PC-3 (cell line): ENCODE results near the gene CDH13. TPM values are rescaled to one million over a fixed set of nuclear protein-coding genes. Genes with fewer than 3 reads are reported as not detected.

Source experiments
- ATAC-seq: fragments of 200-7000 bp; cut with Tn5 transposase; 2 replicates; pipeline ENCODE4 v1.9.1; 2020; ENCODE audit warnings: mild to moderate bottlenecking, moderate library complexity
- BruUV-seq: library from RNA; stranded (reverse); fragments of 400-500 nt; replicated peaks from 2 replicates; lab custom pipeline; 2021; lab: Mats Ljungman, UMichigan
- CTCF ChIA-PET: fragments of 300-600 bp; sonication (Branson Sonifier 250); formaldehyde crosslinking; loops from one replicate; lab custom pipeline; 2022; ENCODE audit warnings: antibody characterized with exemption; lab: Charles Lee
- POLR2A ChIA-PET: fragments of 300-600 bp; sonication (Branson Sonifier 250); formaldehyde crosslinking; loops from one replicate; lab custom pipeline; 2022; ENCODE audit warnings: antibody characterized with exemption; ENCODE audit not compliant: unreplicated experiment; lab: Charles Lee
- DNase-seq: peaks from one replicate; pipeline ENCODE4 v3.0.0-alpha.2; 2015
- H2AFZ ChIP-seq: fragments of 300-600 bp; sonication (generic); 2 replicates; pipeline ENCODE4 v1.6.0; 2016; ENCODE audit warnings: antibody characterized with exemption, low read length
- H3F3A ChIP-seq: fragments of 300-600 bp; sonication (generic); one replicate; pipeline ENCODE4 v1.6.0; 2017; ENCODE audit warnings: antibody characterized with exemption, low read length, control low read depth, mild to moderate bottlenecking; ENCODE audit not compliant: unreplicated experiment
- H3K27ac ChIP-seq: fragments of 300-600 bp; sonication (generic); 2 replicates; pipeline ENCODE4 v1.5.1; 2016; ENCODE audit warnings: mild to moderate bottlenecking, low read length
- H3K27me3 ChIP-seq: fragments of 300-600 bp; sonication (generic); 2 replicates; pipeline ENCODE4 v1.6.1; 2016; ENCODE audit warnings: low read length, mixed read lengths
- H3K36me3 ChIP-seq: fragments of 300-600 bp; sonication (generic); 2 replicates; pipeline ENCODE4 v1.6.1; 2016; ENCODE audit warnings: low read depth, mixed run types, low read length, mixed read lengths
- H3K4me1 ChIP-seq: fragments of 300-600 bp; sonication (generic); 2 replicates; pipeline ENCODE4 v1.5.1; 2016; ENCODE audit warnings: low read length; ENCODE audit not compliant: insufficient read depth
- H3K4me2 ChIP-seq: fragments of 300-600 bp; sonication (generic); 2 replicates; pipeline ENCODE4 v1.6.0; 2016; ENCODE audit warnings: low read length
- H3K4me3 ChIP-seq: fragments of 300-600 bp; sonication (generic); 2 replicates; pipeline ENCODE4 v1.5.1; 2016; ENCODE audit warnings: mild to moderate bottlenecking, low read length, mixed read lengths
- H3K79me2 ChIP-seq: fragments of 300-600 bp; sonication (generic); 2 replicates; pipeline ENCODE4 v1.6.1; 2017; ENCODE audit warnings: low read length, mixed read lengths
- H3K9ac ChIP-seq: fragments of 300-600 bp; sonication (generic); 2 replicates; pipeline ENCODE4 v1.6.0; 2016; ENCODE audit warnings: mild to moderate bottlenecking, low read length
- H3K9me2 ChIP-seq: fragments of 300-600 bp; sonication (generic); replicated peaks from 2 replicates; pipeline ENCODE4 v1.6.1; 2016; ENCODE audit warnings: mixed run types, low read length, mixed read lengths
- H3K9me3 ChIP-seq: fragments of 300-600 bp; sonication (generic); 2 replicates; pipeline ENCODE4 v1.6.1; 2016; ENCODE audit warnings: low read length, mixed read lengths
- H4K20me1 ChIP-seq: fragments of 300-600 bp; sonication (generic); 2 replicates; pipeline ENCODE4 v1.6.1; 2016; ENCODE audit warnings: low read length, mixed read lengths
- EZH2 ChIP-seq: fragments of 300-600 bp; sonication (generic); IDR thresholded peaks from one replicate; pipeline ENCODE4 v1.6.1; 2017; ENCODE audit warnings: antibody characterized with exemption, mild to moderate bottlenecking, low read length; ENCODE audit not compliant: unreplicated experiment
- EZH2phosphoT487 ChIP-seq: fragments of 300-600 bp; sonication (generic); IDR thresholded peaks from 2 replicates; pipeline ENCODE4 v1.6.1; 2018; ENCODE audit warnings: mild to moderate bottlenecking, antibody characterized with exemption, low read length, borderline replicate concordance
- intact Hi-C: fragments of 100-400 bp; cut with micrococcal nuclease; formaldehyde crosslinking; loops from 2 replicates; pipeline ENCODE4 v1.9.0; 2023
- total RNA-seq: library from RNA; depleted of rRNA; stranded (reverse); fragments of >200 nt; gene quantifications from 2 replicates; pipeline ENCODE4 v1.2.3, GENCODE V29; 2014
- TF ChIP-seq, protein P1 (sequence below): fragments of 300-600 bp; sonication (generic); conservative IDR thresholded peaks from 2 replicates; pipeline ENCODE4 v1.5.1; 2017; ENCODE audit warnings: antibody characterized with exemption, low read depth, mild to moderate bottlenecking, low read length

CDH13 gene
- total RNA-seq, 1 experiment from 2014 or later = 0.36 TPM

DNA sequence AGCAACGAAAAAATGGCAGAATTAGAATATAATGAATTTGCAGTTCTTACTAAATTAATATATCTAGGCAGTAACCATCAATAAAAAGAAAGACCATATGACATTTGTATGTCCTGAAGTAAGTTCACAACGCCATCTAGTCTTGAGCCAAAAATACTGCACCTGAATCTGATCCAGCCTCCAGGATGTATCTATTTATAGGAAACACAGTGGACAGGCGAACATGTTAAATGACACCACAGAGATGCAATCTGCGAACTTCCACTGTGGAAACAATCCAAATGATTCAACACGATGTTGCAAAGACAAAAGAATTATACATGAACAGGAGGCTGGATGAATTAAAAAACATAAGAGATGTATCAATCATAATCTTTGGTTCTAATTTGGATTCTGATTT, 197.6 kb downstream of the CDH13 start:
- BruUV-seq = no TSS peak
- H3K4me3 ChIP-seq = no peak overlapping the region
- H3K36me3 ChIP-seq = no peaks in the 10 kb centered on the region
- no peak for ATAC-seq
- no peak overlapping the region for H3K4me2 ChIP-seq
- ChIA-PET CTCF (no interaction called here), POLR2A (no interaction called here)
- intact Hi-C loops = no loop called here
- H3K4me1 ChIP-seq = no peaks in the 10 kb centered on the region
- TF ChIP-seq, protein P1, sequence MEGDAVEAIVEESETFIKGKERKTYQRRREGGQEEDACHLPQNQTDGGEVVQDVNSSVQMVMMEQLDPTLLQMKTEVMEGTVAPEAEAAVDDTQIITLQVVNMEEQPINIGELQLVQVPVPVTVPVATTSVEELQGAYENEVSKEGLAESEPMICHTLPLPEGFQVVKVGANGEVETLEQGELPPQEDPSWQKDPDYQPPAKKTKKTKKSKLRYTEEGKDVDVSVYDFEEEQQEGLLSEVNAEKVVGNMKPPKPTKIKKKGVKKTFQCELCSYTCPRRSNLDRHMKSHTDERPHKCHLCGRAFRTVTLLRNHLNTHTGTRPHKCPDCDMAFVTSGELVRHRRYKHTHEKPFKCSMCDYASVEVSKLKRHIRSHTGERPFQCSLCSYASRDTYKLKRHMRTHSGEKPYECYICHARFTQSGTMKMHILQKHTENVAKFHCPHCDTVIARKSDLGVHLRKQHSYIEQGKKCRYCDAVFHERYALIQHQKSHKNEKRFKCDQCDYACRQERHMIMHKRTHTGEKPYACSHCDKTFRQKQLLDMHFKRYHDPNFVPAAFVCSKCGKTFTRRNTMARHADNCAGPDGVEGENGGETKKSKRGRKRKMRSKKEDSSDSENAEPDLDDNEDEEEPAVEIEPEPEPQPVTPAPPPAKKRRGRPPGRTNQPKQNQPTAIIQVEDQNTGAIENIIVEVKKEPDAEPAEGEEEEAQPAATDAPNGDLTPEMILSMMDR = no peak
- TF ChIP-seq EZH2 = no peak
- TF ChIP-seq EZH2phosphoT487 = no peak
- H3K9ac ChIP-seq = no peak overlapping the region
- H3K27me3 ChIP-seq = no peaks in the 10 kb centered on the region
- H3K79me2 ChIP-seq = no peaks in the 10 kb centered on the region
- no peaks in the 10 kb centered on the region for H3K9me2 ChIP-seq
- DNase-seq = no peak
- H3K27ac ChIP-seq = no peak overlapping the region
- no peak overlapping the region for H2AFZ ChIP-seq
- 0 out of 2 replicates have a peak, but pooled peaks cover 3% of the 10 kb centered on the region for H3K9me3 ChIP-seq
- H4K20me1 ChIP-seq = no peaks in the 10 kb centered on the region
- H3F3A ChIP-seq = no peaks in the 10 kb centered on the region

DNA sequence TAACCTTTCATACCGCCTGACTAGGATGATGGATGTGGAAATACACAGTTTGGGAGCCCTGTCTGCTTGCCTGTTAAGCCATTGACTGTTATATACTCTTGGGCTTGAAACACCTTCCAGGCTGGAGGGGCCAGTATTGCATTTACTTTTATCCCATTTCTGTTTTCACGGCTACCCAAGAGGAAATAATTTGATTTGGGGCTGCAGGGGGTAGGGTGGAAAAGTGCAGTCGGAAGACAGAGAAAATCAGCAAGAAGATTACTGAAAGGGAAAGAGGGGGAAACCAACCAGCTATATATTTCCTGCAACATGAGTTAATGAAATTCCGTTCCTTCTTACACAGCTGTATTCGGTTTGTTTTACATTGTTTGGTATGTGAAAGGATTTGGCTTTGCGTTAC, 202.5 kb downstream of the CDH13 start:
- H3K4me3 ChIP-seq = no peak overlapping the region
- no peak overlapping the region for H2AFZ ChIP-seq
- POLR2A ChIA-PET = no interaction called here
- no peaks in the 10 kb centered on the region for H3K4me1 ChIP-seq
- H3K4me2 ChIP-seq = no peak overlapping the region
- ATAC-seq = no peak
- H3K9ac ChIP-seq = no peak overlapping the region
- CTCF ChIA-PET = no interaction called here
- no peaks in the 10 kb centered on the region for H3K9me2 ChIP-seq
- no peaks in the 10 kb centered on the region for H3K36me3 ChIP-seq
- no peaks in the 10 kb centered on the region for H3F3A ChIP-seq
- TF ChIP-seq, protein P1 = no peak
- TF ChIP-seq EZH2 (no peak), EZH2phosphoT487 (no peak)
- no peaks in the 10 kb centered on the region for H4K20me1 ChIP-seq
- no peak for DNase-seq
- no peak overlapping the region for H3K27ac ChIP-seq
- intact Hi-C loops = no loop called here
- H3K9me3 ChIP-seq = 0 out of 2 replicates have a peak, but pooled peaks cover 3% of the 10 kb centered on the region
- no TSS peak for BruUV-seq
- H3K27me3 ChIP-seq = no peaks in the 10 kb centered on the region
- no peaks in the 10 kb centered on the region for H3K79me2 ChIP-seq

DNA sequence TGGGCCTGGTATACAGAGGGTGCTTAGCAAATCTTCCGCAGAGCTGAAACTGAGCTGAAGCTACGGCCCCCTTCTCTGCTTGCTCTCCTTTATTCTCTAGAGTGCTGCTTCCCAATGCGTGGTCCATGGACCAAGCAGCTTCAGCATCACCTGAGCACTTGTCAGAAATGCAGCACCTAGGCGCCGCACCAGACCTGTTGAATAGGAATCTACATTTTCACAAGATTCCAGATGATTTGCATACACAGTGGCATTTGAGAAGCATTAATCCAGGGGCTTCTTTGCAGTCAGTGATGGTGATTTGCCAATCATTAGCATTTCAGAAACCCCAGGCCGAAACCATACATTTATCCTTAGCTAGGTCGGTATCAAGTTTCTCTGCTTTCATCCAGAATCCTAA, 204.2 kb downstream of the CDH13 start:
- no peaks in the 10 kb centered on the region for H3F3A ChIP-seq
- no peak for DNase-seq
- POLR2A ChIA-PET = no interaction called here
- H3K4me1 ChIP-seq = no peaks in the 10 kb centered on the region
- H3K9ac ChIP-seq = no peak overlapping the region
- H3K27me3 ChIP-seq = no peaks in the 10 kb centered on the region
- CTCF ChIA-PET = no interaction called here
- no peak overlapping the region for H3K4me3 ChIP-seq
- no peak overlapping the region for H3K27ac ChIP-seq
- no peaks in the 10 kb centered on the region for H3K36me3 ChIP-seq
- TF ChIP-seq, protein P1 = no peak
- TF ChIP-seq EZH2 = no peak
- TF ChIP-seq EZH2phosphoT487 = no peak
- H2AFZ ChIP-seq = no peak overlapping the region
- no peak for ATAC-seq
- intact Hi-C loops = no loop called here
- H3K4me2 ChIP-seq = no peak overlapping the region
- no peaks in the 10 kb centered on the region for H3K9me3 ChIP-seq
- no peaks in the 10 kb centered on the region for H4K20me1 ChIP-seq
- H3K9me2 ChIP-seq = no peaks in the 10 kb centered on the region
- no peaks in the 10 kb centered on the region for H3K79me2 ChIP-seq
- no TSS peak for BruUV-seq
